HG02763 (cell line): ENCODE results near the gene MLLT10.
"Not testable (repeated sequence)": the region's sequence is repeated elsewhere in the genome, so short reads cannot be mapped to it uniquely, and the experiment has no call there.

Experiments
- ATAC-seq: cut with Tn5 transposase; IDR thresholded peaks from one replicate; pipeline ENCODE4 v1.9.1; 2021; ENCODE audit warnings: mild to moderate bottlenecking, moderate library complexity; ENCODE audit not compliant: unreplicated experiment

MLLT10 gene

GRCh38 chr10:21574514-21574913 is 40.5 kb downstream of the MLLT10 start:
- not testable (repeated sequence) for ATAC-seq

GRCh38 chr10:21579291-21579690 is 45.3 kb downstream of the MLLT10 start:
- ATAC-seq: no peak

- ATAC-seq: peak; percentile 75
Observed at GRCh38 chr10:21581421-21581834, 47.4 kb downstream of the MLLT10 start.

- ATAC-seq: no peak
Observed at GRCh38 chr10:21584834-21585530, 51.0 kb downstream of the MLLT10 start.

GRCh38 chr10:21587391-21587790 is 53.4 kb downstream of the MLLT10 start:
- no peak for ATAC-seq

GRCh38 chr10:21588159-21588558 is 54.1 kb downstream of the MLLT10 start:
- ATAC-seq: not testable (repeated sequence)

- no peak for ATAC-seq
Observed at GRCh38 chr10:21593986-21594385, 60.0 kb downstream of the MLLT10 start.

GRCh38 chr10:21599582-21599981 is 65.5 kb downstream of the MLLT10 start:
- ATAC-seq: no peak

GRCh38 chr10:21600804-21601433 is 66.9 kb downstream of the MLLT10 start:
- no peak for ATAC-seq

- ATAC-seq: no peak
Observed at GRCh38 chr10:21602313-21602712, 68.3 kb downstream of the MLLT10 start.

GRCh38 chr10:21603721-21604120 is 69.7 kb downstream of the MLLT10 start:
- no peak for ATAC-seq

- no peak for ATAC-seq
Observed at GRCh38 chr10:21604651-21605050, 70.6 kb downstream of the MLLT10 start.

- ATAC-seq: no peak
Observed at GRCh38 chr10:21607907-21608306, 73.9 kb downstream of the MLLT10 start.

GRCh38 chr10:21614000-21614399 is 80.0 kb downstream of the MLLT10 start:
- no peak for ATAC-seq

- ATAC-seq: no peak
Observed at GRCh38 chr10:21617267-21617666, 83.2 kb downstream of the MLLT10 start.

- no peak for ATAC-seq
Observed at GRCh38 chr10:21623291-21623690, 89.3 kb downstream of the MLLT10 start.

- not testable (repeated sequence) for ATAC-seq
Observed at GRCh38 chr10:21624421-21624820, 90.4 kb downstream of the MLLT10 start.

GRCh38 chr10:21624951-21625350 is 90.9 kb downstream of the MLLT10 start:
- no peak for ATAC-seq

GRCh38 chr10:21625623-21626229 is 91.7 kb downstream of the MLLT10 start:
- no peak for ATAC-seq

GRCh38 chr10:21626457-21627161 is 92.6 kb downstream of the MLLT10 start:
- ATAC-seq: no peak

- ATAC-seq: no peak
Observed at GRCh38 chr10:21627331-21627730, 93.3 kb downstream of the MLLT10 start.

GRCh38 chr10:21628023-21628422 is 94.0 kb downstream of the MLLT10 start:
- ATAC-seq: no peak
